HG03097 (cell line): ENCODE results near the gene ATF4.

ENCODE experiments used
- ATAC-seq: cut with Tn5 transposase; IDR thresholded peaks from one replicate; pipeline ENCODE4 v1.9.1; 2021; ENCODE audit not compliant: unreplicated experiment, low FRiP score

The ATF4 gene

DNA sequence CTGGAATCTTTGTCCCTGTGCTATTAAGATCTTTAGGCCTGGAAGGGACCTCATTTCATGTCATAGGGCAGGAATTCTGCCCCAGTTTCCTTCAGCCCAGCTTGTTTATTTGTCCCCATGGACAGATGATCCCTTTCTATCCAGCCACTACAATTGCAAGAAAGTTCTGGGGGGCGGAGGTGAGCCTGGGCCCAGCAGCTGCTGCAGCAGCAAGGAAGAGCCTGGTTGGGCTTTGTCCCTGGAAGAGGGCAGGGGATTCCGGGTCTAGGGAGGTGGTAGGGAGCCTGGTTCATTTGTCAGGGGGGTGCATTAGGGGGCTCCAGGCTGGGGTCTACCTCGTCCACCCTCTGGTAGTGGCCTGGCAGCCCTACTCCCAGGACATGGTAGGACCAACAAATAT, 33.8 kb downstream of the ATF4 start:
- no peak for ATAC-seq

GRCh38 chr22:39556970-39557841, 36.8 kb downstream of the ATF4 start:
- ATAC-seq = no peak

- no peak for ATAC-seq
These were observed 37.9 kb downstream of the ATF4 start for GRCh38 chr22:39558254-39558727.

DNA sequence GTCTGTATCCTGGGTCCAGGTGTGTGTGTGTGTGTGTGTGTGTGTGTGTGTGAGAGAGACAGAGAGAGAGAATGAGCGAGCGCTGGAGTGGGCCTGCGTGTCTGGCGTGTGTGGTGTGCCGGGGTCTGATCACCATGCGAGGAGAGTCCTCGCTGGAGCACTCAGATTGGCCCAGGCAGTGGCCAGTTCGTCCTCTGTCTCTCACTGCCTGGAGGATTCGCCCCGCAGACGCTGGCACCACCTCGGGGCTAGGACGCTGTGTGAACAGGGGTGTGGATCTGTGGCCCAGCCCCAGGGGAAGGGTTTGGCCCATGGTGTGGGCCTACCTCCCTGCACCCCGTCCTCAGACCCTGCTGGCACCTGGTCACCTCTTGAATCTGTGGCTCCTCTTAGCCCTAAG, 38.6 kb downstream of the ATF4 start:
- ATAC-seq = no peak

DNA sequence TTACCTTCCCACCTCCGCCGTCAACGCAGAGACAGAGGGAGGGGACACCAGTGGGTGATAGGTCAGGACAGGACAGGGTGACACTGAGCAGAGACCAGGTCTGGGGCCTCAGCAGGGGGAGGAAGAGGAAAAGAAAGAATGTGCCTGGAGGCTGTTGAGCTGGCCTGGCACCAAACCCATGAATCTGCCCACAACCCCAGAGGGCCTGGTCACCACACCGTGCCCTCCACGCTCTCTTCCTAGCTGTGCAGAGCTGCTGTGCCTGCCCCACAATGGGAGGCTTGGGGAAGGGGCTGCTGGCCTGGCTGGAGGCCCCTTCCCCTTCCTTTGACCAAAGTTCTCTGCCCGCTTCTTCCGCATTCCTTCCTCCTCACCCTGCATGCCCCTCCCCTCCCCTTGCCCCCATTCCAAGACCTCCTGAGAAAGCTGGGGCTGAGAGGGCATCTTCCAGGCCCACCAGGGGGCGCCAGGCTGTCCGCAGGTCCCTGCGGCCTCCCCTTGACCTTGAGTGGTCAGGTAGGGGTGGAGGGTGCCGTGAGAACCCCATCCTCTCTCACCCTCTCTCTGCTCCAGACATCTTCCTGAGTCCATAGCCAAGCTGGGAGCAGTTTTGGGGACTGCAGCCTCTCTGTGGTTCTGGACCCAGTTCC, 39.2 kb downstream of the ATF4 start:
- ATAC-seq = no peak

DNA sequence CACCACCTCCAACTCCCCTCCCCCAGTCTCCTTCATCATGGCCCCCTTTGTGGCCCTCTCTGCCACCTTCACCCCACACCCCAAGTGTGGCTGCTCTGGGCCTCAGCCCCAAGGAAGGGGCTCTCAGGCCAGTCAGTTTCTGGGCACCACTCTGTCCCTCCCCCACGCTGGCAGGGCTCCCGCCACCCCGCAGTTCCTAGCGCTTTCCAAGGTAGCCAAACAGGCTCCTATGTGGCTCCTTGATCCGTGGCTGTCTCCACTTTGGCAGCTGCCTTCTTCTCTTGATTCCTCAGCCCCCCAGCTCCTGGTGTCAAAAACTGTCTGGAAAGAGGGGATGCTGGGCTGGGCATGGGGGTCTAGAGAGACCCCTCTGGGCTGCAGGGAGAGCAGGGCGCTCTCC, 39.8 kb downstream of the ATF4 start:
- no peak for ATAC-seq

- ATAC-seq = no peak
These were observed 42.6 kb downstream of the ATF4 start for GRCh38 chr22:39562839-39563489.

DNA sequence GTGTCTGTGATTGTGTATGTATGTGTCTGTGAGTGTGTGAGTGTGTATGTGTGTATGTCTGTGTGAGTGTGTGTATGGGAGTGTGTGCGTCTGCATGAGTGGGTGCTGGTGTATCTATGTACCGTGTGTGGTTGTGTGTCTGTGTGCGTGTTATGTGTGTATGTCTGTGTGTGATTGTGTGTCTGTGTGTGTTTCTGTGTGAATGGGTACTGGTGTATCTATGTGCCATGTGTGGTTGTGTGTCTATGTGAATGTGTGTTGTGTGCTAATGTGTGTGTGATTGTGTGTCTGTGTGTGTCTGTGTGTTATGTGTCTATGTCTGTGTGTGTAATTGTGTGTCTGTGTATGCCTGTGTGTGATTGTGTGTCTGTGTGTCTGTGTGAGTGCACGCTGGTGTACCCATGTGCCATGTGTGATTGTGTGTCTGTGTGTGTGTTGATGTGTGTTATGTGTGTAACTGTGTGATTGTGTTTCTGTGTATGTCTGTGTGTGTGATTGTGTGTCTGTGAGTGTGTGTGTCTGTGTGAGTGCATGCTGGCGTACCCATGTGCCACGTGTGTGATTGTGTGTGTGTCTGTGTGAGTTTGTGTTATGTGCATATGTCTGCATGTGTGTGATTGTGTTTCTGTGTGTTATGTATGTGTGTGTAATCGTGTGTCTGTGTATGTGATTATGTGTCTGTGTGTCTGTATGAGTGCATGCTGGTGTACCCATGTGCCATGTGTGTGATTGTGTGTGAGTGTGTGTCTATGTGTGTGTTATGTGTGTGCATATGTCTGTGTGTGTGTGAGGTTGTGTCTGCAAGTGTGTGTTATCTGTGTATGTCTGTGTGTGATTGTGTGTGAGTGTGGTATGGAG, 43.4 kb downstream of the ATF4 start:
- no peak for ATAC-seq

DNA sequence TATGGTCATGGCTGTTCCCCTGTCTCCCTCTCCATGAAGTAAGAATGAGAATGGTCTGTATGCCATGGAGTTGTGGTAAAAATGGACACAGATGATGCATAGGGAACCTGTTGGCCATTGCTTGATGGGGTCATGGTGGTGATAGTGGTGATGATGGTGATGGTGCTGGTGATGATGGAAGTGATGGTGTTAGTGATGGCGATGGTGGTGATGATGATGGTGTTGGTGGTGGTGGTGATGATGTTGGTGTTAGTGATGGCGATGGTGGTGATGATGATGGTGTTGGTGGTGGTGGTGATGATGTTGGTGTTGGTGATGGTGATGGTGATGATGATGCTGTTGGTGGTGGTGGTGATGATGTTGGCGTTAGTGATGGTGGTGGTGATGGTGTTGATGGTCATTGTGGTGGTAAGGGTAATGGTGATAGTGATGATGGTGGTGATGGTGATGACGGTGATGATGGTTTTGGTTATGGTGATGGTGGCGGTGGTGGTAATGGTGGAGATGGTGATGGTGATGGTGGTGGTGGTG, 45.1 kb downstream of the ATF4 start:
- no peak for ATAC-seq

- ATAC-seq = no peak
These were observed 47.0 kb downstream of the ATF4 start for GRCh38 chr22:39567135-39567946.

DNA sequence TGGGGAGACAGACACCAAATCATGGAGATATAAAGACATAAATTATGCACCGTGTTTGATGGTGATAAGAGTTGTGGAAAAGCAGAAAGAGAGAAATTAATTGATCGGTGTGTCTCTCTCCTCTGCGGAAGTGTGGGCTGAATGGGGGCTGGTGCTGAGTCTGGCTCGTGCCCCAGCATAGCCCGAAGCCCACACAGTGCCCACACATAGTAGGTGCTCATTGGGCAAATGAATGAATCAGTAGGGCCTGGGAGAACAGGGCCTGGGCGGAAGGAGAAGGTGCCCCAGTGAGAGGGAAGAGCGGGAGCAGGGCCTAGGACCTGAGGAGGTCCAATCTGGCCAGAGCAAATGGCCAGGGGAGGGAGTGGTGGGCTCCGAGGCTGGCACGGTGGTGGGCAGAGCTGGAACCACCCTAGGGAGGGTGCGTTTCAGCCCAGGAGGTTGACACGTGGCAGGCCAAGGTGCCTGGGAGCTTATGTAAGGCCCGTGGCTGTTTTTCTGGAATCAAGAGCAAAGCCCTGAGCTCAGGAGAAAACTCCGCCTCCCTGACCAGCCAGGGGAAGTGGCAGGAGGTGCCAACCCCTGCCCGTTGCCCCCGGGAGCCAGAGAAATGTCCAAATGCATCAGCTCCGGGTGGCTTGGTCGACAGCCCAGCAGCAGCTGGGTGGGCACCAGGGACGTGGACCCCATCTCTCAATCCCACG, 48.1 kb downstream of the ATF4 start:
- ATAC-seq = no peak

DNA sequence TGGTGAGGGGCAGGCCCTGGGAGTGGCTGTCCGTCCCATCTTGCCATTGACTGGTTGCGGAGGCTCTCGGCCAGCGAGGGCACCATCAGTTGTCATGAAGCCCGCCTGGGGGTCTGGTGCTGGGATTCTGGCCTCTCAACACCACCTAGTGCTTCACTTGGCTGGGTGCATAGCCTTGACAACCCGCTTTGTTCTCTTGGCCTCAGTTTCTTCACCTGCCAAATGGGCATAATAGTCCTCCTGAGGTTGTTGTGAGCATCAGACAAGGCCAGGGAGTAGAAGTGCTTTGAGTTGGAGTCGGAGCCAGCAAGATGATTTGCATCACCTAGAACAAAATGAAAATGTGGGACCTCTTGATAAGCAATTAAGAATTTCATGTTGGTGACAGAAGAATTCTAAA, 48.7 kb downstream of the ATF4 start:
- no peak for ATAC-seq

- no peak for ATAC-seq
These were observed 49.9 kb downstream of the ATF4 start for GRCh38 chr22:39570226-39570625.

DNA sequence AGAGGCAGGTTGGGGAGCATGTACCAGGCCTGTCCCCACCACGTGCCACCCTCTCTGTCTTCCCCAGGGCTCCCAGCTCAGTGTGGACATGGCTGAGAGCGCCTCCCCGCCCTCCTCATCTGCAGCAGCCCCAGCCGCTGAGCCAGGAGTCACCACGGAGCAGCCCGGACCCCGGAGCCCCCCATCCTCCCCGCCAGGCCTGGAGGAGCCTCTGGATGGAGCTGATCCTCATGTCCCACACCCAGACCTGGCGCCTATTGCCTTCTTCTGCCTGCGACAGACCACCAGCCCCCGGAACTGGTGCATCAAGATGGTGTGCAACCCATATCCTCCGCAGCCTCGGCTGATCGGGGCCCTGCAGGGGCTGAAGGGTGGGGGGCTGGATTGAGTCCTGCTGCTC, 50.3 kb downstream of the ATF4 start, which contains the start of gene CACNA1I:
Gene CACNA1I, plus strand, starts transcription at position 89 of the 400 bp plus-strand sequence. Its CDS starts 0 bp downstream, at position 89.
- no peak for ATAC-seq

DNA sequence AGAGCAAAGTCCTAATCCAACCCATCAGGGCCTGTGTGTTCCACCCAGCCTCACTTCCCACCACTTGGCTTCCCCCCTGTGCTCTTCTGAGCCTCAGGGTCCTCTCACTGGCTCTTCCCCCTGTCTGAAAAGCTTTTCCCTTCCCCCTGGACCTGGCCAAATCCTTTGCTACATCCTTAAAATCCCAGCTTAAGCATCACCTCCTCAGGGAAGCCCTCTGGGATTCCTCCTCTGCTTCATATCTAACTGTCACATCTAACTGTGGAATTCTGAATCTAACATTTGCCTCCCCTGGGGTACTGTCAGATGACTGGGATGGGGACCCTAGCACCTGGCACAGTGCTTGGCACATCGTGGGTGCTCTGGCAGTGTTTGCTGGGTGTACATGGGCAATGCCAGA, 51.2 kb downstream of the ATF4 start:
- ATAC-seq = no peak
